Colonic mucosa (tissue), 4 donors: ENCODE data around the gene PHLDB2. TPM values are rescaled to one million over a fixed set of nuclear protein-coding genes. Genes with fewer than 3 reads are reported as not detected.

Experiments used
- DNase-seq: peaks from one replicate; pipeline ENCODE4 v3.0.0-alpha.2; 2020
- H3K27ac ChIP-seq: fragments of 200-600 bp; one replicate; pipeline ENCODE4 v1.8.0; 2021
- H3K27me3 ChIP-seq: fragments of 200-600 bp; one replicate; pipeline ENCODE4 v1.8.0; 2021
- H3K36me3 ChIP-seq: fragments of 200-600 bp; one replicate; pipeline ENCODE4 v1.8.0; 2021
- H3K4me1 ChIP-seq: fragments of 200-600 bp; one replicate; pipeline ENCODE4 v1.8.0; 2021; ENCODE audit warnings: mild to moderate bottlenecking
- H3K4me3 ChIP-seq: fragments of 200-600 bp; one replicate; pipeline ENCODE4 v1.8.0; 2021
- H3K9ac ChIP-seq, 2 donors: one replicate each; pipeline ENCODE4 v1.7.0; 2013; ENCODE audit warnings: control low read depth in 2 of 2, low read depth in 2 of 2, low read length in 2 of 2
- H3K9me3 ChIP-seq: fragments of 200-600 bp; one replicate; pipeline ENCODE4 v1.8.0; 2021
- CTCF ChIP-seq: fragments of 200-600 bp; IDR thresholded peaks from one replicate; pipeline ENCODE4 v1.8.0; 2022; ENCODE audit warnings: antibody characterized with exemption, mild to moderate bottlenecking
- intact Hi-C: fragments of 100-400 bp; cut with DNase I; formaldehyde crosslinking; loops from one replicate; pipeline ENCODE4 v1.14.1; 2022
- total RNA-seq, 2 donors: library from RNA; stranded (reverse); fragmentation: NEBNext Ultra II Directional in 1 of 2; extraction: Animal tissue kit (Norgen Biotek cat#: 25700) in 1 of 2; gene quantifications; one replicate each; pipeline ENCODE4 v1.2.1, GENCODE V29; 2021
- donor health status: healthy.
- donor health status: DM: no; HTN: no; CAD: no.
- donor health status: DM: no; HTN: no; CAD: no.

The PHLDB2 gene
- total RNA-seq, 2 donors from 2014 or later, result 3.1 to 33.4 TPM

- H3K4me3 ChIP-seq, result no peak overlapping the region
- no peaks in the 10 kb centered on the region for H3K27me3 ChIP-seq
- intact Hi-C loops, result no loop called here
- DNase-seq, result no peak
- H3K27ac ChIP-seq, result no peak overlapping the region
- no peaks in the 10 kb centered on the region for H3K36me3 ChIP-seq
- no peaks in the 10 kb centered on the region for H3K4me1 ChIP-seq
- no peak overlapping the region for H3K9ac ChIP-seq
- H3K9me3 ChIP-seq, result no peaks in the 10 kb centered on the region
- TF ChIP-seq CTCF, result no peak
These were observed 146.1 kb downstream of the PHLDB2 start for GRCh38 chr3:112005091-112005672.

GRCh38 chr3:112007633-112008032 is 148.6 kb downstream of the PHLDB2 start:
- TF ChIP-seq CTCF, result no peak
- intact Hi-C loops, result no loop called here
- Histone ChIP-seq H3K27me3 (no peaks in the 10 kb centered on the region), H3K36me3 (no peaks in the 10 kb centered on the region), H3K4me1 (no peaks in the 10 kb centered on the region), H3K4me3 (no peak overlapping the region), H3K9me3 (no peaks in the 10 kb centered on the region), H3K27ac (no peak overlapping the region), H3K9ac (no peak overlapping the region)
- no peak for DNase-seq

- H3K36me3 ChIP-seq, result no peaks in the 10 kb centered on the region
- no peaks in the 10 kb centered on the region for H3K27me3 ChIP-seq
- H3K4me3 ChIP-seq, result no peak overlapping the region
- H3K4me1 ChIP-seq, result no peaks in the 10 kb centered on the region
- intact Hi-C loops, result no loop called here
- H3K9me3 ChIP-seq, result no peaks in the 10 kb centered on the region
- no peak for TF ChIP-seq CTCF
- no peak overlapping the region for H3K9ac ChIP-seq
- no peak overlapping the region for H3K27ac ChIP-seq
- DNase-seq, result no peak
These were observed 150.6 kb downstream of the PHLDB2 start for GRCh38 chr3:112009670-112010069.

- no peaks in the 10 kb centered on the region for H3K9me3 ChIP-seq
These were observed 151.6 kb downstream of the PHLDB2 start for GRCh38 chr3:112010636-112011035.

GRCh38 chr3:112011376-112011940 is 152.4 kb downstream of the PHLDB2 start:
- intact Hi-C loops, result no loop called here
- no peaks in the 10 kb centered on the region for H3K27me3 ChIP-seq
- no peaks in the 10 kb centered on the region for H3K9me3 ChIP-seq
- no peaks in the 10 kb centered on the region for H3K36me3 ChIP-seq
- H3K9ac ChIP-seq, result no peak overlapping the region
- no peak for DNase-seq
- H3K4me1 ChIP-seq, result no peaks in the 10 kb centered on the region
- H3K27ac ChIP-seq, result no peak overlapping the region
- TF ChIP-seq CTCF, result no peak
- no peak overlapping the region for H3K4me3 ChIP-seq

More at GRCh38 chr3:112010636-112011035, 151.6 kb downstream of the PHLDB2 start:
- Histone ChIP-seq H3K36me3 (no peaks in the 10 kb centered on the region), H3K4me3 (no peak overlapping the region), H3K27ac (no peak overlapping the region), H3K27me3 (no peaks in the 10 kb centered on the region), H3K9ac (no peak overlapping the region), H3K4me1 (no peaks in the 10 kb centered on the region)
- intact Hi-C loops, result no loop called here
- DNase-seq, result no peak
- no peak for TF ChIP-seq CTCF
